ENCODE measurements around the gene ESYT2.

ESYT2 gene

GRCh38 chr7:158740657-158741293, 88.5 kb downstream of the ESYT2 start:
- DNase-seq (ENCODE audit: low spot score) = no peak

- DNase-seq (ENCODE audit: low spot score) = no peak
Observed at GRCh38 chr7:158740013-158740656, 89.2 kb downstream of the ESYT2 start.

DNA sequence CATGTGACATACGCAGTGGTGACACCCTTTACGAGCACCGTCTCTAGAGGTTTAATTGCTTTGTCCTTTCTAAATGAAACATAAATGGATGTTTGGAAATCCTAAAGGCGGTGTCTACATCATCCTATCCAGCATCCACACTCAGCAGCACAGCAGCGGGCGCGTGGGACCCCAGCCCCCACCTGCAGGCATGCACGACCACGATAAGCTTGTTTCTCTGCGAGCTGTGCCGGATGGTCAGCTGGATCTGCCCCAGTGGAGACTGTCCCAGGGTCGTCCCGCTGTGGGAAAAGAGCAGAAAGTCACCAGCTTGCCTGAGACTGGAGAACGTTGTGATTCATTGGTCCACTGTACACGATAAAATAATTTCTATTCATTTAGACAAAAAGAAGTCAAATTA, 90.5 kb downstream of the ESYT2 start:
- DNase-seq (ENCODE audit: low spot score) = no peak

DNA sequence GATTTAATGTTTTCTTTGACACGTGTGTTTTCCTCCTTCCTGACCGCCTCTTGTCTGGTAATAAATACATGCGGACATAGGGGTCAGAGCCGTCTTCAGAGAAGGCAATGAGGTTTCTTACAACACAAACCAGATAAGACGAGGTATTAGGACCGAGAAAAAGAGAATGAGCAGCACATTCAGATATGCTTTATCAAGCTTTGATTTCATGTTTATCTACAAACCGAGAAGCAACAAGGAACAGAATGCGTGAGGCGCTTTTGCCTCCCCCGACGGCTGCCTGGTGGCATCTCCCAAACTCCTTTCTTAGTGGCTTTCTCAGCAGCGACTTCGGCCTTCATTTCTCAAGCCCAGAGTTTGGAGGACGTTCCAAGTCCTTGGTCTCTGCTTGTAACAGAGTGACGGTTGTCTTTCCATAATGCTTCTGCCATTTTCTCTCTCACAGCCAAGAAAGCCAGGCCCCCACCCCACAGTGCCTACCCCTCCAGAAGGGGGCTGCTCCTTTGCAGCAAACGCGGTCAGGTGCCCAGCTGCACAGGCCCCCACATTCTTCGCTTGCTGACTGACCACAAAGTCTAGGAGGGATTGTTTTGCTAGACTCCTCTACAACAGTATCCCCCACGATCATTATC, 92.1 kb downstream of the ESYT2 start:
- no peak for DNase-seq (ENCODE audit: low spot score)

DNA sequence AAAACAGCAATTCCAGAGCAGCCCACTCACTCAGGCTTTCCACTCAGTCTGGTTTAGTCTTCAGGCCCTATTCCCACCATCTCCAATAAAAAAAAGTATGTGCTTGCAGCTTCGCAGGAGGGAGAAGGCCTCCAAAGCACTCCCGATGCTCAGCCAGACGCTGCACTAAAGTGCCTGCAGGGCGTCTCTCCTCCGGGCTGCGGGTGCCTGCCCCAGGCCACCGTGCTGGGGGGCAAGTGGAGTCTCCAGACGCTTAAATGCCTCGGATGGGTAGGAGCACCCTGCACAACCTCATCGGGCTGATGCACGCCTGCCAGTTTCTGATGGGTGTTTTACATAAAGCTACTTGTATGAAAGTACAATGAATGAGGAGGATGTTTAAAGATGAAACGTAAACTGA, 93.4 kb downstream of the ESYT2 start:
- DNase-seq (ENCODE audit: low spot score) = no peak

GRCh38 chr7:158734861-158735260, 94.4 kb downstream of the ESYT2 start:
- DNase-seq (ENCODE audit: low spot score) = no peak

GRCh38 chr7:158733775-158734494, 95.4 kb downstream of the ESYT2 start:
- DNase-seq (ENCODE audit: low spot score) = no peak

- no peak for DNase-seq (ENCODE audit: low spot score)
Observed at GRCh38 chr7:158733220-158733519, 96.1 kb downstream of the ESYT2 start.

DNA sequence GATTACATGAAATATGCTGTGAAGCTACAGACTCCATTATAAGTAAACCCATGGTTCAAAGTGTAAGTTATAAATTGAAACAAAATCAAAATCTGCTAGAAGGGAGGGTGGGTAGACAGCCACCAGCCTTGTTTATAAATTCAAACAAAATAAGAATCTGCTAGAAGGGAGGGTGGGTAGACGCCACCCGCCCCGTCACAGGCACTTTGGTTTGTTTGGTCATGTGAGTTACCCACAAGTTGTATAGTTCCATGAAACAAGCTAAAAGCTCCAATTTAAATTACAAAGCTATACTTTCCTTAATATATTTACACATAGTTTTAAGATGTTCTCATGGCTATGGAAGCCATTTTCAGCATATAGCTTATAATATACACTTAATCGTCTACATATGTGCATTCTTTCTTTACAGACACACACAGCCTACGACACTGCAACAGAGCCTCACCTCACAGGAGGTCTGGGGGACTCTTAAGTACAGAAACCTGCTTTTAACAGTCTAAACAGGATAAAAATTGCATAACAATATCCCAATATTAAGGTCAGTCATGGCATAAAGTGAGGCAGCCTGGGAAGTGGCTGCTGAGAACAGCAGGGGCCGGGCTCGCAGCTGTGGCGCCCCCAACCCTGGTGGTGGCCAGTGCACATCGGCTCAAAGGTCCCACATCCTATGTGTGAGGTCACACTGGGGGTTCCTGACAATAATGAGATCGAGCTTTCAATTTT, 96.7 kb downstream of the ESYT2 start:
- no peak for DNase-seq (ENCODE audit: low spot score)

- DNase-seq (ENCODE audit: low spot score) = no peak
Observed at GRCh38 chr7:158731761-158732160, 97.5 kb downstream of the ESYT2 start.

DNA sequence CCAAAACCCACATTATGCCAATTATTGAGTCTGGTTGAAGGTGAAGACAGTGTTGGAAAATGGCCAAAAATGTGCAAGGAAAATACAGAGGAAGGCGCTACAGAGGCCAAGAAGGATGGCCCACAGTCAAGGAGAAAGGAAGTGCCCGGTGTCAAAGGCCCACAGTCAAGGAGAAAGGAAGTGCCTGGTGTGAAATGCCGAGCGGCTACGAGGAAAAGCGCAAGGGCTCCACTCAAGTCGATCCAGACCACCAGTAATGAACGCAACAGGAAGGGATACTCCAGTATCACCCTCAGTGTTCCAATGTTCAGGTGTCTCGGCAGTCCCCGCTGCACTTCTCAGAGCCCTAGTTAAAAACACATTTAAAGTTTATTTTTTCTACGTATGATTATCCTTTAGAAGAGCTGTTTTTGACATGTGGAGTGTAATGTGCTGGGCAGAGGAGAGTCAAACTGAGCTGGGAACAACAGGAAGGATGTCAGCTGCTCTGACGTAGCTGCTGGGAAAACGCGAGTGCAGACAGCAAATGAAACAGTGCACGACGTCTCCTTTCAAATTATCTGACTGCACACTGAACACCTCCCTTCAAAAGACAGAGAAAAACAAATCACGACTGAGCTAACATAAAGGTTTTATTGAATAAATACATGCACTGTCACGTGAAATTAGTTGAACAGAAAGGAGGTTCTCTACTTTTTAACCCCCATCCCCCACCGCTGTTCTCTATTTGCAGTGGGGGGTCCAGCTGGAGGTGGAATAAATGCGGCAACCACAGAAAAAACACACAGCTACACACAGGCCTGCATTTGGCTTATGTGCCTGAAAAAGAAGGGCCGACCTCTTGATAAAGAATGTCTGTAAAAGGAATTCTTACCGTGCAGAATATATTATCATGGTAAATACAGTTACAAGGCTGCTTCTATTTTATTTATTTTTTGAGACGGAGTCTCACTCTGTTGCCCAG, 98.6 kb downstream of the ESYT2 start:
- no peak for DNase-seq (ENCODE audit: low spot score)

GRCh38 chr7:158729646-158730382, 99.5 kb downstream of the ESYT2 start:
- DNase-seq (ENCODE audit: low spot score) = no peak

- DNase-seq (ENCODE audit: low spot score) = no peak
Observed at GRCh38 chr7:158728911-158729645, 100.2 kb downstream of the ESYT2 start.

GRCh38 chr7:158727690-158728089, 101.6 kb downstream of the ESYT2 start:
- no peak for DNase-seq (ENCODE audit: low spot score)

GRCh38 chr7:158726277-158726807, 103.0 kb downstream of the ESYT2 start:
- DNase-seq (ENCODE audit: low spot score) = no peak

GRCh38 chr7:158725506-158725800, 103.9 kb downstream of the ESYT2 start:
- DNase-seq (ENCODE audit: low spot score) = no peak

- DNase-seq (ENCODE audit: low spot score) = no peak
Observed at GRCh38 chr7:158724658-158725505, 104.4 kb downstream of the ESYT2 start.

- no peak for DNase-seq (ENCODE audit: low spot score)
Observed at GRCh38 chr7:158723714-158724385, 105.5 kb downstream of the ESYT2 start.

Measured in hematopoietic multipotent progenitor cell treated with erythropoietin and hydrocortisone succinate and interleukin-3 and kit ligand, for 15 days (in vitro differentiated cells).